Astrocyte (in vitro differentiated cells and primary cell): Measurements from ENCODE around the gene TGFB1.

ENCODE experiments used
- CTCF ChIP-seq: IDR thresholded peaks from 2 replicates; pipeline ENCODE4 v1.5.1; 2011; ENCODE audit warnings: low read depth, mild to moderate bottlenecking, inconsistent platforms, low read length, moderate library complexity; ENCODE audit not compliant: insufficient read depth
- EZH2 ChIP-seq: IDR thresholded peaks from 2 replicates; pipeline ENCODE4 v1.6.1; 2012; ENCODE audit warnings: mild to moderate bottlenecking, low read length, inconsistent platforms; ENCODE audit not compliant: insufficient read depth

- no peak for TF ChIP-seq CTCF
- no peak for TF ChIP-seq EZH2
Measured at GRCh38 chr19:41320185-41320518, 33.6 kb downstream of the TGFB1 start.
